GM12878 (cell line): ENCODE measurements around the gene PRKAG2.

Experiments used
- CTCF ChIP-seq, 3 experiments: IDR thresholded peaks in 2 of 3; conservative IDR thresholded peaks in 1 of 3; 2 replicates each; pipeline ENCODE4 v1.5.1; 2011; ENCODE audit warnings: low read depth in 3 of 3, low read length in 3 of 3, mild to moderate bottlenecking in 3 of 3, control low read depth in 2 of 3, moderate library complexity in 2 of 3, inconsistent platforms in 1 of 3, mixed read lengths in 1 of 3; ENCODE audit not compliant: control insufficient read depth in 2 of 3, insufficient read depth in 1 of 3; ENCODE audit errors: extremely low read depth in 1 of 3
- EP300 ChIP-seq, 2 experiments: fragments of 150-350 bp in 1 of 2; IDR thresholded peaks; 2 replicates each; pipeline ENCODE4 v1.6.1; 2011 to 2012; ENCODE audit warnings: low read depth in 2 of 2, low read length in 2 of 2, borderline replicate concordance in 1 of 2, improper control_type of control experiment in 1 of 2, inconsistent platforms in 1 of 2; ENCODE audit not compliant: control insufficient read depth in 1 of 2
- FOS ChIP-seq: IDR thresholded peaks from 3 replicates; pipeline ENCODE4 v1.6.1; 2011; ENCODE audit warnings: borderline replicate concordance; ENCODE audit not compliant: insufficient read length; ENCODE audit errors: extremely low read depth
- FOXM1 ChIP-seq: IDR thresholded peaks from 2 replicates; pipeline ENCODE4 v1.6.1; 2012; ENCODE audit warnings: low read depth, mild to moderate bottlenecking, inconsistent platforms, low read length, moderate library complexity
- MYC ChIP-seq: IDR thresholded peaks from 2 replicates; pipeline ENCODE4 v1.6.1; 2011; ENCODE audit warnings: mild to moderate bottlenecking, low read length, moderate library complexity, inconsistent platforms; ENCODE audit not compliant: insufficient read depth, insufficient replicate concordance, insufficient read length, severe bottlenecking
- POLR2AphosphoS5 ChIP-seq: IDR thresholded peaks from 2 replicates; pipeline ENCODE4 v1.6.1; 2011; ENCODE audit warnings: mild to moderate bottlenecking, low read length, inconsistent platforms
- RAD21 ChIP-seq: IDR thresholded peaks from 2 replicates; pipeline ENCODE4 v1.6.1; 2011; ENCODE audit warnings: mild to moderate bottlenecking, low read depth, low read length, moderate library complexity; ENCODE audit not compliant: insufficient read depth
- TCF7 ChIP-seq: IDR thresholded peaks from 2 replicates; pipeline ENCODE4 v1.6.1; 2014; ENCODE audit warnings: antibody characterized with exemption, borderline replicate concordance
- TF ChIP-seq, protein P1 (sequence below): IDR thresholded peaks from 2 replicates; pipeline ENCODE4 v1.6.1; 2012; ENCODE audit warnings: low read depth, low read length, improper control_type of control experiment
- TF ChIP-seq, protein P2 (sequence below): fragments of 450-650 bp; IDR thresholded peaks from 2 replicates; pipeline ENCODE4 v1.6.1; 2016; ENCODE audit warnings: mild to moderate bottlenecking

- TF ChIP-seq RAD21 (no peak), CTCF (IDR thresholded peaks at IDR 0.05 in 2 of 3, conservative IDR thresholded peaks at IDR 0.05 in 1 of 3; ENCODE audit: control insufficient read depth in 2 of 3, extremely low read depth in 1 of 3, insufficient read depth in 1 of 3, low read depth in 3 of 3, low read length in 3 of 3) (no peak), FOXM1 (no peak), EP300 (IDR thresholded peaks at IDR 0.05; ENCODE audit: borderline replicate concordance in 1 of 2, control insufficient read depth in 1 of 2, low read depth in 2 of 2, low read length in 2 of 2) (no peak), FOS (no peak), MYC (no peak), POLR2AphosphoS5 (peak; percentile 89), TCF7 (no peak)
- TF ChIP-seq, protein P1, sequence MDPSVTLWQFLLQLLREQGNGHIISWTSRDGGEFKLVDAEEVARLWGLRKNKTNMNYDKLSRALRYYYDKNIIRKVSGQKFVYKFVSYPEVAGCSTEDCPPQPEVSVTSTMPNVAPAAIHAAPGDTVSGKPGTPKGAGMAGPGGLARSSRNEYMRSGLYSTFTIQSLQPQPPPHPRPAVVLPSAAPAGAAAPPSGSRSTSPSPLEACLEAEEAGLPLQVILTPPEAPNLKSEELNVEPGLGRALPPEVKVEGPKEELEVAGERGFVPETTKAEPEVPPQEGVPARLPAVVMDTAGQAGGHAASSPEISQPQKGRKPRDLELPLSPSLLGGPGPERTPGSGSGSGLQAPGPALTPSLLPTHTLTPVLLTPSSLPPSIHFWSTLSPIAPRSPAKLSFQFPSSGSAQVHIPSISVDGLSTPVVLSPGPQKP: no peak
- TF ChIP-seq, protein P2, sequence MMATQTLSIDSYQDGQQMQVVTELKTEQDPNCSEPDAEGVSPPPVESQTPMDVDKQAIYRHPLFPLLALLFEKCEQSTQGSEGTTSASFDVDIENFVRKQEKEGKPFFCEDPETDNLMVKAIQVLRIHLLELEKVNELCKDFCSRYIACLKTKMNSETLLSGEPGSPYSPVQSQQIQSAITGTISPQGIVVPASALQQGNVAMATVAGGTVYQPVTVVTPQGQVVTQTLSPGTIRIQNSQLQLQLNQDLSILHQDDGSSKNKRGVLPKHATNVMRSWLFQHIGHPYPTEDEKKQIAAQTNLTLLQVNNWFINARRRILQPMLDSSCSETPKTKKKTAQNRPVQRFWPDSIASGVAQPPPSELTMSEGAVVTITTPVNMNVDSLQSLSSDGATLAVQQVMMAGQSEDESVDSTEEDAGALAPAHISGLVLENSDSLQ: no peak
These were observed 244.0 kb downstream of the PRKAG2 start for GRCh38 chr7:151632750-151633515.
